Activated CD8-positive, alpha-beta memory T cell treated with anti-CD3 and anti-CD28 coated beads, Interleukin-2, amount 50 U/mL, for 24 hours (primary cell): ENCODE data around the gene AFDN.

Experiments
- DNase-seq: peaks from one replicate; pipeline ENCODE4 v3.0.0-alpha.2; 2020; ENCODE audit errors: extremely low read depth

The AFDN gene

GRCh38 chr6:167918548-167919278 lies 92.0 kb downstream of the AFDN start:
- DNase-seq, result no peak

GRCh38 chr6:167919349-167919748 lies 92.6 kb downstream of the AFDN start:
- DNase-seq, result no peak

- no peak for DNase-seq
Observed at GRCh38 chr6:167920165-167920564, 93.5 kb downstream of the AFDN start.

GRCh38 chr6:167921831-167922230 lies 95.1 kb downstream of the AFDN start:
- DNase-seq, result no peak

DNA sequence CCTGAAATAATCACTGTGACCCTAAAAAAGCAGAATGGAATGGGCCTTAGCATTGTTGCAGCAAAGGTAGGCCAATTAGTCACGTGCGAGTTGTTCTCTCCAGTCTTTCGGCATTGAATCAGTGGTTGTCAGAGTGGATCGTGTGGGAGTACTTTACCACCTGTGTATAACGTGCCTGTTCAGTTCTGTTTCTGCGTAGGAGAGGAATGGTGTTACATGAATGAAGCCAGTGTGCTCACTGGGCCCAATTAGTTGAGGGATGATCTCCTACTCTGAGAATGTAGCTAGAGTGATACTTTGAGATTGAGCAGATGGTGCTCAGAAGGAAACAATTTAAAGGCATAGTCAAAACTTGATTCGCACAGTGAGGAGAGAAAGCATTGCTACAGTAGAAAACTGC lies 98.3 kb downstream of the AFDN start:
- DNase-seq, result no peak

DNA sequence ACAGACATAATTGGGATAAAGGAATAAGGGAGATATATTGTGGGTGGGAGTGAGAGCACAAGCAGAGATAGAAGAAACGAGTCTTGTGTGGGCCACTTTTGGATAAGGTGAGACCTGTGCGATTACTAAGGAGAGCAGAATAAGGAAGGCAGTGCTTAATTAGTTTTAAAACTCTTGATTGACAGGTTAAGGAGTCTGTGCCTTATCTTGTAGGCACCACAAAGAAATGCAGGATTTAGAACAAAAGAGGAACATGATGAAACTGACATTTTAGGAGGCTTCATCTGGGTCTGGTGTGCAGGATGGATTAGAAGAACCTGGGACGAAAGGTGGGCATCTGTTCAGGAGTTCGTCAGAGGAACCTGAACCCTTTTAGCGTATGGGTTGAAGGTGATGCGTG lies 100.5 kb downstream of the AFDN start:
- no peak for DNase-seq

GRCh38 chr6:167928111-167928510 lies 101.4 kb downstream of the AFDN start:
- DNase-seq, result no peak

GRCh38 chr6:167930295-167930694 lies 103.6 kb downstream of the AFDN start:
- no peak for DNase-seq

DNA sequence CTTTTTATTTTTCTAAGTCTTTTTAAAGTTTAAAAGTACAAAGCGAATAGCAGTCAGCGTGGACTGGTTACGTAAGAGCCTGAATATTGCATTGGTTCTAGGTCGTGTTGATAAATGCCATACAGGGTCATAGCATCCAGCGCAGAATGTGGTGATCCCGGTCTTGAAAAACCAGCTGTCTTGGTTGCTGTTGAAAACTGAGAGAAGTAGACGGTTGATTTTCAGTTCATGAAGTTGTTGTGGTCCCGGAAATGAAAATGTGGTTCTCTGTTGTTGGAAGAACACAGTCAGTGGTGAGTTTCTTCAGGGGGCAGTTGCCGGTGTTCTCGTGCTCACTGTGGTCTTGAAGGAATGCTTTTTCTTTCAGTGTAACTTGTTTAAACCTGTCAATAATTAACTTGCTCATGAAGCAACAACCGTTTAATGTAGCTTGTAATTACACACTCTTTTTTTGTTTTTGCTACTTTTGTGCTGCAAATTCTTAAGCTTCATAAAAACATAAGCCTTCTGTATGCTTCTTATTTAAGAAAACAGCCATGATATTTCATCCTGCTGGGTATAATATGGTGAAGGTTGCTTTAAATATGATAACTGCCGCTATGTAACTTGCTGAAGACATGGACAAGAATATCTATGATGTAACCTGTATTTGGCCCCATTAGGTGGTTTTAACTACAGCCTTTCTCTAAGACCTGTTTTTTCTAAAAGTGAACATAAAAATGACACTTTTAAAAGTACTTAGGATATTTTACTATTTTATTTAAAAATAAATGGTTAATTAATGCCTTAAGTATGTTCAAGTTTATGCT lies 106.0 kb downstream of the AFDN start:
- DNase-seq, result no peak

DNA sequence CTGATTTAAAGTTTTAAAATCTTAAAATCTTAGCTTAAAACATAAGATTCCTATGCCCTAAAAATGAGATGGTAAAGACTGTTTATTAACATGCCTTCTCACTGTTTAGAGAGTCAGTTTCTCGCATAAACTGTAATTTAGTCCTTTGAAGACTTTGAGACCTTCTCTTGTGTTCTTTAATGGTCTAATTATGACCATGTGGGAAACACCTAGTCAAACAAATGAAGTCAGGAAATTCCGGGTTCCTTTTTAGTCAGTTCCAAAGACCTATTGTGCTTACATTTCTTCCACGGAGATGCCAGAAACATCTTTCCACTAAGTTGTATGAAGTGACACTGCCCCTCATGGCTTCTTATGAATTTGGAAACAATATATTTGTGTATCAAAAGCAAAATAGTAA lies 106.6 kb downstream of the AFDN start:
- DNase-seq, result no peak

- DNase-seq, result no peak
Observed at GRCh38 chr6:167933847-167934246, 107.1 kb downstream of the AFDN start.

- no peak for DNase-seq
Observed at GRCh38 chr6:167934426-167934864, 107.7 kb downstream of the AFDN start.

DNA sequence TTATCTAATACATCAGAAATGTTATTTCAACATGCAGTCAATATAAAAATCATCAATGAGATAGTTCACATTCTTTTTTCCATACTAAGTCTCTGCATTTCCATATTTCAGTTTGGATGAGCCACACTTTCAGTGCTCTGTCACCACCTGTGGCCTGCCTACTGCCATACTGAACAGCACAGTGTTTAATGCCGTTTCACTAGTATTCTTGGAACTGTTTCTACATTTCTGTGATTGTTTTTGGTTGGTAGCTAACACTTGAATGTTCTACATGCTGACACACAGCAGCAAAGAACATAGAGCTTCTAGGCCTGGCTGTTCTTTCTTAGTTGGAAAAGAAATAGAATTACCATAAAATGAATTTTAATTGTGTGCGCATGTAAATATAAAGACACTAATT lies 109.3 kb downstream of the AFDN start:
- no peak for DNase-seq

- DNase-seq, result no peak
Observed at GRCh38 chr6:167937301-167937700, 110.6 kb downstream of the AFDN start.

- no peak for DNase-seq
Observed at GRCh38 chr6:167937948-167938911, 111.5 kb downstream of the AFDN start.

DNA sequence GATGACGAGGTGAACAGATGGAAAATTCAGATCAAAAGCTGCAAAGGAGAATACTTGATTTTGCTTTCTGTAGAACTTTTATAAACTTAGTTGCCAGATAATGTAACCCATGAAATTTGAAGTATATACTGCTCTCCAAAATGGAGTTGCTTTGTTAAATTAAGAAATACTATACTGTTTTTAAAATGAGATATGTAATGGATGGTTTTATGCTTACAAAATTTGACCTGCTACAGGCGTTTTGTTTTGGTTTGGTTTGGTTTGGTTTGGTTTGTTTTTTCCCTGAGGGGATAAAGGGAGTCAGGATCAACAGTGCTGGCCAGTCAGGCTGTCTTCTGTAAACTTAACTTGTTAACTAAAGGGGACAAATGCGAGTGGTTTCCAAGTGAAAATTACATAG lies 115.1 kb downstream of the AFDN start:
- DNase-seq, result no peak

GRCh38 chr6:167944130-167944529 lies 117.4 kb downstream of the AFDN start:
- DNase-seq, result no peak

GRCh38 chr6:167946007-167946406 lies 119.3 kb downstream of the AFDN start:
- no peak for DNase-seq

DNA sequence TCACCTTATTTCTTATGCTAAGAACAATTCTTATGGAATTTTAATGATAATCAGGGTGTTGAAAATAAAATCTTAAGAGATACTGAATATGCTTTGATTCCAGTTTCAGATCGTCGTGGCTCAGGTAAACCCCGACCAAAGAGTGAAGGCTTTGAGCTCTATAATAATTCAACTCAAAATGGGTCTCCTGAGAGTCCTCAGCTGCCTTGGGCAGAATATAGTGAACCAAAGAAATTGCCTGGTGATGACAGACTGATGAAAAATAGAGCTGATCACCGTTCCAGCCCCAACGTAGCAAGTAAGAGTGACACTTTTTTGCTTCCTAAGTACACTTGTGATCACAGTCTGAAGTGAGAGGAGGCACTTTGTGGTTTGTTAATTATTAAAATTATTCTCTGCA lies 119.9 kb downstream of the AFDN start:
- DNase-seq, result no peak

GRCh38 chr6:167947716-167948115 lies 121.0 kb downstream of the AFDN start:
- no peak for DNase-seq

- DNase-seq, result no peak
Observed at GRCh38 chr6:167948716-167949115, 122.0 kb downstream of the AFDN start.

- DNase-seq, result no peak
Observed at GRCh38 chr6:167949121-167949684, 122.5 kb downstream of the AFDN start.
